Measurements from ENCODE around the gene CRHR1. TPM values are rescaled to one million over a fixed set of nuclear protein-coding genes. Genes with fewer than 3 reads are reported as not detected.

CRHR1 gene
- 0.09 to 0.28 TPM (median 0.12 TPM) in 5 replicates for total RNA-seq (2022; extraction: Qiagen RNA extraction)

DNA sequence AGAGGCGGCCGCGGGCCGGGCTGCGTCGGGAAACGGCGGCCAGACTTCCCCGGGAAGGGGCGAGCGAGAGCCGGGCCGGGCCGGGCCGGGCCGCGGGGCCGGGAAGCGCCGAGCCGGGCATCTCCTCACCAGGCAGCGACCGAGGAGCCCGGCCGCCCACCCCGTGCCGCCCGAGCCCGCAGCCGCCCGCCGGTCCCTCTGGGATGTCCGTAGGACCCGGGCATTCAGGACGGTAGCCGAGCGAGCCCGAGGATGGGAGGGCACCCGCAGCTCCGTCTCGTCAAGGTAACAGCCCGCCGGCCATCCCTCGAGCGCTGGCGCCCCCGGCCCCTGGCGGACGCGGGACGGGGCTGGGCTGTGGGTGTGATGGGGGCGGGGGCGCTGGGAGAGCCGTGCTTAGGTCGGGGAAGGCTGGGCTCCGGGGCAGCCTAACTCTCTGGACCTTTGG is at the start of gene CRHR1:
Gene CRHR1, plus strand, starts transcription at position 28 of the 448 bp plus-strand sequence. Its CDS starts 225 bp downstream, at position 253.

DNA sequence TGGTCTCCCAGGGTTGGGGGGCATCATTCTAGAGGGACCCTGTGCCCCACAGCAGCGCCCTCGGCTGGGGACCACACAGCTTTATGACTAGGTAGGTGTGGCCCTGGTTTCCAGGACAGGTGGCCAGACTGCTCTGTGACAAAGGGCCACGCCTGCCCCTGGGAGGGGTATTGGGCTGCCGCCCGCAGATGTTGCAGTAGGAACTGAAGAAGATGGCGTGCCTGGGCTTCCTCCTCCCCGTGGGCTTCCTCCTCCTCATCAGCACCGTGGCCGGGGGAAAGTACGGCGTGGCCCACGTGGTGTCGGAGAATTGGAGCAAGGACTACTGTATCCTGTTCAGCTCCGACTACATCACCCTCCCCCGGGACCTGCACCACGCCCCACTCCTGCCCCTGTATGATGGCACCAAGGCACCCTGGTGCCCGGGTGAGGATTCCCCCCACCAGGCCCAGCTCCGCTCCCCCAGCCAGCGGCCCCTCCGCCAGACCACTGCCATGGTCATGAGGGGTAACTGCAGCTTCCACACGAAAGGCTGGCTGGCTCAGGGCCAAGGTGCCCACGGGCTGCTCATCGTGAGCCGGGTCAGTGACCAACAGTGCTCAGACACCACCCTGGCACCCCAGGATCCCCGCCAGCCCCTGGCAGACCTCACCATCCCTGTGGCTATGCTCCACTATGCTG is 60.7 kb downstream of the CRHR1 start, which contains the start of gene SPPL2C:
Gene SPPL2C, plus strand, starts transcription at position 187 of the 681 bp plus-strand sequence. Its CDS starts 26 bp downstream, at position 213.

Other genes starting within 250 kb of the CRHR1 start
- gene SPPL2C, start 60.6 kb downstream of the CRHR1 start, total RNA-seq (2022; extraction: Qiagen RNA extraction) = not detected in 5 replicates
- gene MAPT, start 110.2 kb downstream of the CRHR1 start, total RNA-seq (2022; extraction: Qiagen RNA extraction) = 1.7 to 2.2 TPM (median 2.0 TPM) in 5 replicates
- not detected in 5 replicates for gene STH, start 214.9 kb downstream of the CRHR1 start, total RNA-seq (2022; extraction: Qiagen RNA extraction)